ENCODE data around the gene IL18BP. TPM values are rescaled to one million over a fixed set of nuclear protein-coding genes. Genes with fewer than 3 reads are reported as not detected.

The IL18BP gene
- total RNA-seq, 1 donor from 2014 or later: 2.1 TPM

- Histone ChIP-seq H3K4me3 (ENCODE audit: low read depth, low read length) (no peak overlapping the region), H3K27me3 (ENCODE audit: control insufficient read depth, insufficient read depth, low read length) (no peaks in the 10 kb centered on the region), H3K36me3 (ENCODE audit: control insufficient read depth, insufficient read depth, low read length) (peaks cover 62% of the 10 kb centered on the region)
- FAIRE-seq (no peak), DNase-seq (ENCODE audit: low read depth) (no peak)
- TF ChIP-seq CTCF (IDR thresholded peaks at IDR 0.05; ENCODE audit: insufficient read depth, low read length, severe bottlenecking): no peak
These were observed 7.8 kb downstream of the IL18BP start for GRCh38 chr11:72006309-72007088.

DNA sequence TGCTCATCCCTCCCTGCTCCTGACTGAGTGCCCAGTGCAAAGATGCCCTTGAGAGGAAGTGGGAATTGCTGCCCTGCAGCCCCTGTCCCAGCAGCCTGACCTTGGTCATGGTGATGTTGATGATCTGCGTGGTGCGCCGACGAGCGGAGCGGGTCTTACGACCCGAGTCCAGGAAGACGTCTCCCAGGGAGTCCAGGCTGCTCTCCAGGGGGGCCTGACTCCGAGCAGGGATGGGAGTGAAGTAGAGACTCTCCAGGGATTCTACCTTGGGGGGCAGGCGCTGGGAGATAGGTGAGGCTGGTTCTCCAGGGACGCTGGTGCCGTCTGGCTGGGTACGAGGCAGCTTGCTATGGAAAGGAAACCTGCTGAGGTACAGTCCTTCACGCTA, 8.4 kb downstream of the IL18BP start:
- FAIRE-seq: no peak
- peaks cover 68% of the 10 kb centered on the region for H3K36me3 ChIP-seq (ENCODE audit: control insufficient read depth, insufficient read depth, low read length)
- H3K4me3 ChIP-seq (ENCODE audit: low read depth, low read length): no peak overlapping the region
- TF ChIP-seq CTCF (IDR thresholded peaks at IDR 0.05; ENCODE audit: insufficient read depth, low read length, severe bottlenecking): no peak
- no peaks in the 10 kb centered on the region for H3K27me3 ChIP-seq (ENCODE audit: control insufficient read depth, insufficient read depth, low read length)
- DNase-seq (ENCODE audit: low read depth): no peak

- FAIRE-seq: no peak
- H3K4me3 ChIP-seq (ENCODE audit: low read depth, low read length): no peak overlapping the region
- H3K36me3 ChIP-seq (ENCODE audit: control insufficient read depth, insufficient read depth, low read length): peaks cover 72% of the 10 kb centered on the region
- TF ChIP-seq CTCF (IDR thresholded peaks at IDR 0.05; ENCODE audit: insufficient read depth, low read length, severe bottlenecking): no peak
- no peaks in the 10 kb centered on the region for H3K27me3 ChIP-seq (ENCODE audit: control insufficient read depth, insufficient read depth, low read length)
- DNase-seq (ENCODE audit: low read depth): no peak
These were observed 8.9 kb downstream of the IL18BP start for GRCh38 chr11:72007587-72007986.

DNA sequence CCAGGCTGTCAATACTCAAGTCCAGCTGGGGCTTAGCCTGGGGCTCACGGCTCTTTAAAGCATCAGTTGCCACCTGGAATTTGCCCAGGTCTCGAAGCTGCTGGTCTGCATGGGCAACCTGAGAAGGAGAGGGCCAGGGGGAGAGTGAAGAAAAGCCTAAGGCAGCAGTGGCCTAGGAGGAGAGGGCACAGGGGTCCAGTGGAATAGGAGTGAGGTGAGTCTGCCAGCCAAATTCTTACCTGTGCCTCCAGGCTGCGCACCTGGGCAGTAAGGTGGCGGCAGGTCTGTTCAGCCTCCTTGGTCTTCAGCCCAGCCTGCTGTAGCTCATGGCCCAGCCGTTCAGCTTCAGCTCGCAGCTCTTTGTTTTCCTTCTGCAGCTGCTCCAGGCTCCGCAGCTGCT, 10.0 kb downstream of the IL18BP start:
- no peak overlapping the region for H3K4me3 ChIP-seq (ENCODE audit: low read depth, low read length)
- TF ChIP-seq CTCF (IDR thresholded peaks at IDR 0.05; ENCODE audit: insufficient read depth, low read length, severe bottlenecking): no peak
- DNase-seq (ENCODE audit: low read depth) (no peak), FAIRE-seq (no peak)
- peaks cover 80% of the 10 kb centered on the region for H3K36me3 ChIP-seq (ENCODE audit: control insufficient read depth, insufficient read depth, low read length)
- no peaks in the 10 kb centered on the region for H3K27me3 ChIP-seq (ENCODE audit: control insufficient read depth, insufficient read depth, low read length)

DNA sequence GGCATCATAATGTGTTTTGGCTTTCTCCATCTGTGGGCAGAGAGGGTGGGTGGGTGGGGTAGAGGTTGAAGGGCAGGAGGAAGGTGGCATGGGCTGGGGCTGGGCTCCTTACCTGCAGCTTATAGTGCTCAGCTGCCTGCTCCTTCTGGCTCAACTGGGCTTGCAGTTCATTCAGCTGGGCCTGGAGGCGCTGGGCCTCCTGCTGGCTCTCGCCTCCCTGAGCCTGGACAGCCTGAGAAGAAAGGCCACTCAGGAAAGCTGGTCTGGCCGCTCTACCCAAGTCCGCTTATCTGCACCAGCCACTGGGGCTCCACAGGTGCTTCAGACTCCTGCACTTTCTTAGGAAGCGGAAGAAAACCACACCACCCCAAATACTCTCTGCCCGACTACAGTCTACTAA, 10.4 kb downstream of the IL18BP start:
- no peak for TF ChIP-seq CTCF (IDR thresholded peaks at IDR 0.05; ENCODE audit: insufficient read depth, low read length, severe bottlenecking)
- DNase-seq (ENCODE audit: low read depth): no peak
- peaks cover 80% of the 10 kb centered on the region for H3K36me3 ChIP-seq (ENCODE audit: control insufficient read depth, insufficient read depth, low read length)
- H3K27me3 ChIP-seq (ENCODE audit: control insufficient read depth, insufficient read depth, low read length): no peaks in the 10 kb centered on the region
- no peak for FAIRE-seq
- no peak overlapping the region for H3K4me3 ChIP-seq (ENCODE audit: low read depth, low read length)

All from bronchial epithelial cell (primary cell).